Progenitor cell of endocrine pancreas (in vitro differentiated cells): ENCODE results near the gene HLA-B. TPM values are rescaled to one million over a fixed set of nuclear protein-coding genes. Genes with fewer than 3 reads are reported as not detected.
A peak's percentile ranks its signal among the peaks of the same experiment; 100 is the strongest.
"Not testable (repeated sequence)": the region's sequence is repeated elsewhere in the genome, so short reads cannot be mapped to it uniquely, and the experiment has no call there.

Experiments
- DNase-seq: peaks from one replicate; pipeline ENCODE4 v3.0.0; 2021; ENCODE audit warnings: low spot score; ENCODE audit not compliant: unreplicated experiment
- H3K27ac Mint-ChIP-seq: 2 replicates; pipeline ENCODE4 v1.8.0; 2021; ENCODE audit warnings: mild to moderate bottlenecking, moderate library complexity, mixed read lengths
- H3K27me3 Mint-ChIP-seq: 2 replicates; pipeline ENCODE4 v1.8.0; 2021; ENCODE audit warnings: mixed read lengths
- H3K36me3 Mint-ChIP-seq: 2 replicates; pipeline ENCODE4 v1.8.0; 2022; ENCODE audit warnings: mixed read lengths; ENCODE audit not compliant: insufficient read depth
- H3K4me1 Mint-ChIP-seq: 2 replicates; pipeline ENCODE4 v1.8.0; 2021; ENCODE audit warnings: low read depth, mixed read lengths
- H3K4me3 Mint-ChIP-seq: 2 replicates; pipeline ENCODE4 v1.8.0; 2021; ENCODE audit warnings: low read depth, mild to moderate bottlenecking, moderate library complexity, mixed read lengths
- H3K9me3 Mint-ChIP-seq: 2 replicates; pipeline ENCODE4 v1.8.0; 2021; ENCODE audit warnings: low read depth, mixed read lengths
- total RNA-seq: library from RNA; stranded (reverse); gene quantifications from 2 replicates; pipeline ENCODE4 v1.2.1, GENCODE V29; 2021
- TF ChIP-seq, protein P1 (sequence below): fragments of 200-600 bp; sonication (generic); IDR thresholded peaks from one replicate; pipeline ENCODE4 v1.5.0; 2021; ENCODE audit warnings: antibody characterized with exemption, mild to moderate bottlenecking; ENCODE audit not compliant: unreplicated experiment

The HLA-B gene
- total RNA-seq, 1 donor from 2014 or later = 28.2 TPM

DNA sequence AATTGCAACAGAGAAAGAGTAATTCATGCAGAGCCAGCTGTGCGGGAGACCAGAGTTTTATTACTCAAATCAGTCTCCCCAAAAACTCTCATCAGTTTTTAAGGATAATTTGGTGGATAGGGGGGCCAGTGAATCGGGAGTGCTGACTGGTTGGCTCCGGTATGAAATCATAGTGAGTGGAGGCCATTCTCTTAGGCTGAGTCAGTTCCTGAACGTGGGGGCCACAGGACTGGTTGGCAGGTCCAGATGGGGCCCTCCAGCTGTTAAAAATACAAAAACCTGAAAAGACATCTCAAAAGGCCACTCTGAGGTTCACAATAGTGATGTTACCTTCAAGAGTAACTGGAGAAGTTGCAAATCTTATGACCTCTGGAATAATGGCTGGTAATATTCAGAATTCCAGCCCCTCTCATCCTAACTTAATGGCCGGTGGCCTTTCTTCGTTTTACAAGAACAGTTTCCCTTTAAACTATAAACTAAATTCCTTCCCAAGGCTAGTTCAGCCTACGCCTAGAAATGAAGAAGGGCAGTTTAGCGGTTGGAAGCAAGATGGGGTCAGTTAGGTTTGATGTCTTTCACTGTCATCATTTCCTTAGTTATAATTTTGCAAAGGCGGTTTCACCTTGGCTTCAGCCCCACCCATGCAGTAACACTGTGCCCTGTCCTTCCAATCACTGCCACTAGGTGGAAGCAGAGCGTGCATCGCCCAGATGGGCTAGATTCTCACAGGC, 39.6 kb upstream of the HLA-B start:
- H3K36me3 Mint-ChIP-seq = peaks cover 3% of the 10 kb centered on the region
- peak; percentile 59 for DNase-seq
- no peak overlapping the region for H3K4me3 Mint-ChIP-seq
- TF ChIP-seq, protein P1, sequence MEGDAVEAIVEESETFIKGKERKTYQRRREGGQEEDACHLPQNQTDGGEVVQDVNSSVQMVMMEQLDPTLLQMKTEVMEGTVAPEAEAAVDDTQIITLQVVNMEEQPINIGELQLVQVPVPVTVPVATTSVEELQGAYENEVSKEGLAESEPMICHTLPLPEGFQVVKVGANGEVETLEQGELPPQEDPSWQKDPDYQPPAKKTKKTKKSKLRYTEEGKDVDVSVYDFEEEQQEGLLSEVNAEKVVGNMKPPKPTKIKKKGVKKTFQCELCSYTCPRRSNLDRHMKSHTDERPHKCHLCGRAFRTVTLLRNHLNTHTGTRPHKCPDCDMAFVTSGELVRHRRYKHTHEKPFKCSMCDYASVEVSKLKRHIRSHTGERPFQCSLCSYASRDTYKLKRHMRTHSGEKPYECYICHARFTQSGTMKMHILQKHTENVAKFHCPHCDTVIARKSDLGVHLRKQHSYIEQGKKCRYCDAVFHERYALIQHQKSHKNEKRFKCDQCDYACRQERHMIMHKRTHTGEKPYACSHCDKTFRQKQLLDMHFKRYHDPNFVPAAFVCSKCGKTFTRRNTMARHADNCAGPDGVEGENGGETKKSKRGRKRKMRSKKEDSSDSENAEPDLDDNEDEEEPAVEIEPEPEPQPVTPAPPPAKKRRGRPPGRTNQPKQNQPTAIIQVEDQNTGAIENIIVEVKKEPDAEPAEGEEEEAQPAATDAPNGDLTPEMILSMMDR = peak; percentile 73
- H3K27me3 Mint-ChIP-seq = peaks cover 27% of the 10 kb centered on the region
- peaks cover 7% of the 10 kb centered on the region for H3K4me1 Mint-ChIP-seq
- H3K27ac Mint-ChIP-seq = no peak overlapping the region
- H3K9me3 Mint-ChIP-seq = peaks cover 3% of the 10 kb centered on the region

GRCh38 chr6:31395832-31396231, 38.9 kb upstream of the HLA-B start:
- peaks cover 3% of the 10 kb centered on the region for H3K9me3 Mint-ChIP-seq
- TF ChIP-seq, protein P1 = no peak
- H3K27me3 Mint-ChIP-seq = peaks cover 20% of the 10 kb centered on the region
- no peak overlapping the region for H3K4me3 Mint-ChIP-seq
- DNase-seq = no peak
- peaks cover 3% of the 10 kb centered on the region for H3K36me3 Mint-ChIP-seq
- no peak overlapping the region for H3K27ac Mint-ChIP-seq
- H3K4me1 Mint-ChIP-seq = peaks cover 4% of the 10 kb centered on the region

- Mint-ChIP-seq H3K4me3 (no peak overlapping the region), H3K27ac (no peak overlapping the region), H3K27me3 (peaks cover 6% of the 10 kb centered on the region), H3K9me3 (peaks cover under 1% of the 10 kb centered on the region), H3K4me1 (no peaks in the 10 kb centered on the region), H3K36me3 (peaks cover under 1% of the 10 kb centered on the region)
- DNase-seq = no peak
- TF ChIP-seq, protein P1 = no peak
Measured at GRCh38 chr6:31394381-31394780, 37.4 kb upstream of the HLA-B start.

DNA sequence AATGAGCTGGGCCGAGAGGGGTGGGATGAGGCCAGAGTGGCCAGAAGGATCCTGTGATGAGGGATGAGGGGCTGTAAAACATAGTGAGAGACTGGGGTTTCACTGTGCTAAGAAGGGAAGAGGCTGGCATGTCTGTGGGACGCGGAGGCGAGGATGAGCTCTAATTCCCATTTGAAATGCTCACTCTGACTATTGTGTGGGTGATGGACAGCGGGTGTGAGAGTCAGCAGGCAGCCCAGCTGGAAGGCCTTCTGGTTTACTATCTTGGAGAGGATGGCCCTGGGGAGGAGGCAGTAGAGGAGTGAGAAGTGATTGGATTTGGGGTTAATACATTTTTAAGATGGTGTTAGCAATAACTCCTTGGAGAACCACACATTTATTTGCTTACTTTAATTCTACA, 37.0 kb upstream of the HLA-B start:
- H3K4me3 Mint-ChIP-seq = no peak overlapping the region
- H3K36me3 Mint-ChIP-seq = no peaks in the 10 kb centered on the region
- H3K27ac Mint-ChIP-seq = no peak overlapping the region
- peaks cover 6% of the 10 kb centered on the region for H3K27me3 Mint-ChIP-seq
- TF ChIP-seq, protein P1 = no peak
- H3K9me3 Mint-ChIP-seq = no peaks in the 10 kb centered on the region
- H3K4me1 Mint-ChIP-seq = no peaks in the 10 kb centered on the region
- DNase-seq = no peak

- not testable (repeated sequence) for H3K36me3 Mint-ChIP-seq, H3K4me3 Mint-ChIP-seq, DNase-seq, H3K27ac Mint-ChIP-seq, H3K9me3 Mint-ChIP-seq, H3K4me1 Mint-ChIP-seq, H3K27me3 Mint-ChIP-seq
Measured at GRCh38 chr6:31389802-31390132, 32.8 kb upstream of the HLA-B start.

DNA sequence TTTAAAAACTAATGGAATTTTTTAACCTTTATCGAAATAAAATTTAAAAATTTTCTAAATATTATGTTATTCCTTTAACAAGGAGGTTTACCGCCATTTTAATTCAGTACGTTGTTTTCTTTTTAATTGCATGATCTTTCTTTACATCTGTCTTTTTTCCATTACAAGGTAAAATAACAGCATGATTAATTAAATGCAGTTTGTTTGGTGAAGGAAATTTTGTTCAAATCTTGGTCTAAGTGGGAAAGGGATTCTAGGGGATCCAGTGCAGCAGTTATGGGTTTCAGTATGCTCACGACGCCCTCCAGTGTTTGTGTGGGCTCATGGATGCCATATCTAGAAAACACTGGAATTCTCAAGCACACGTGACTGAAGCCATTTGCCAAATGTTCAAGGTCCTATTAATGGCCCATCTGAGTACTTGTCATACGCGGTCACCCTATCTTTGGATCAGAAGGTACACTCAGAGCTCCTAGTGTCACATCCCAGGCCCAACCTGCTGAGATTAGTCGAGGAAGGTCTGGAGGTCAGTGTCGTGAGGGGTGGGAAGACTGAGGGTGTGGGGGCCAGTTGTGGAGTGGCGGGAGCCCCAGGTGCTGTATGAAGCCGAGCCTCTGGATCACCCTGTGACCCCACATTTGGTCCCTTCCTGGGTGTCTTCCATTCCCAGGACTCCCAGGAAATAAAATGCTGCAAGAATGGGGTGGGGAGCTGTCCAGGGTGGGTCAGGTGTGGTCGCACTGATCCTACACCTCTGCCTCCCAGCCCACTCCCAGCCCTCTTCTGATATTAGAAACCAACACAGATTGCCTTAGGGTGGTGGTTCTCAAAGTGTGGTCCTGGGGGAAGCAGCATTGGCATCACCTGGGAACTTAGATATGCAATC, 32.2 kb upstream of the HLA-B start:
- H3K27ac Mint-ChIP-seq, H3K4me3 Mint-ChIP-seq, H3K36me3 Mint-ChIP-seq, H3K9me3 Mint-ChIP-seq, DNase-seq, H3K27me3 Mint-ChIP-seq, H3K4me1 Mint-ChIP-seq: not testable (repeated sequence)
